ENCODE results near the gene ITPR1.
A peak's percentile ranks its signal among the peaks of the same experiment; 100 is the strongest.

ITPR1 gene

DNA sequence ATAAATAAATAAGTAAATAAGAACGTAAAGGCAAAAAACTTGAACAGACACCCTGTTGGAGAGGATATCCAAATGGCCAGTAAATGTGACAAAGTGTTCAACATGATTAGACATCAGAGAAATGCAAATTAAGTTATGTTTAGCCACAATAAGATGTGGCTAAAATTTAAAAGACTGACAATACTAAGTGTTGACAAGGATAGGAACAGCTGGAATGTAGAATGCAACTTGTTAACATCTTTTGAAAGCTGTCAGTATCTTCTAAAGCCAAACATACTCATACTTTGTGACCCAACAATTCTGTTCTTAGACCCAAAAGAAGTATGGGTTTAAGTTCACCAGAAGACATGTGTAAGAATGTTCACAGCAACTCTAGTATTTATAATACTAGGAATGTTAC lies 197.1 kb downstream of the ITPR1 start:
- no peak for DNase-seq

DNA sequence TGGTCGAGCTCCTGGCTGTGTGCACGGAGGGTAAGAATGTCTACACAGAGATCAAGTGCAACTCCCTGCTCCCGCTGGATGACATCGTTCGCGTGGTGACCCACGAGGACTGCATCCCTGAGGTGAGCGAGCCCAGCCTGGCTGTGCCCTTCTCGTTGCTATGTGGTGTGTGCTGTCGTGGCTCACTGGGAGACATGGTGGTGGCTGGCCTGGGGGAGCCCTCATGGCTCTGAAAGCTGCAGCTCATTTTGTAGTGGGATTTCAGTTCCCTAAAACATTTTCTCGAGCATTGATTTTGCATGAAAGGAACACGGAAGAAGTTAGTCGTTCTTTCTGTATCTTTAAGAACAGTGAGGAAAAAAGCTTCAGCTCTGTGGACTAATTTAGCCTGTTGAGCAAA lies 200.5 kb downstream of the ITPR1 start:
- DNase-seq = no peak

DNA sequence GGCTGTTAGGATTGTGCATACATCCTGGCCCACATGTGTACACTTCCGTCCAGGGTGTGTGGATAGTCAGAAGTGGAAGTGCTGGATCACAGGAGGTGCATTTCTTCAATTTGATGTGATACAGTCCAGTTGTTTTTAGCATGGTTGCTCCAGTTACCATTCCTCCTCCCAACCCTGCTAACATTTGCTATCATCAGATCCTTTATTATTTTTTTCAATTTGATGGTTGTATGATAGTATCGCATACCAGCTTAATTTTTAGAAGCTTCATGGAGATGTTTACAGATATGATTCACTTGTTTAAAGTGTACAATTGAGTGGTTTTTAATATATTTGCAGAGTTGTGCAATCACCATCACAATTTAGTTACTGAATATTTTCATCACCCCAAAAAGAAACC lies 202.7 kb downstream of the ITPR1 start:
- DNase-seq = no peak

DNA sequence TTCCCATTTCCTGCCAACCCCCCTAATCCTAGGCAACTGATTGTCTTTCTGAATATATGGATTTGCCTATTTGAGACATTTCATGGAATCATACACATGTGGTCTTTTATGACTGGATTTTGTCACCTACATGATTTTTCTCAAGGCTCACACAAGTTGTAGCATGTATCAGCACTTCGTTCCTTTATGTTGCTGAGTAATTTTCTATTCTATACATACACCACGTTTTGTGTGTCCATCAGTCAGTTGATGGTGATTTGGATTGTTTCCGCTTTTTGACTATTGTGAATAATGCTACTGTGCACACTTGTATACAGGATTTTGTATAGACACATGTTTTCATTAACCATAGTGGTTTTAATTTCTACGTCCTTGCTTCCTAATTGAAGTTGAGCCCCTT lies 203.1 kb downstream of the ITPR1 start:
- DNase-seq = no peak

DNA sequence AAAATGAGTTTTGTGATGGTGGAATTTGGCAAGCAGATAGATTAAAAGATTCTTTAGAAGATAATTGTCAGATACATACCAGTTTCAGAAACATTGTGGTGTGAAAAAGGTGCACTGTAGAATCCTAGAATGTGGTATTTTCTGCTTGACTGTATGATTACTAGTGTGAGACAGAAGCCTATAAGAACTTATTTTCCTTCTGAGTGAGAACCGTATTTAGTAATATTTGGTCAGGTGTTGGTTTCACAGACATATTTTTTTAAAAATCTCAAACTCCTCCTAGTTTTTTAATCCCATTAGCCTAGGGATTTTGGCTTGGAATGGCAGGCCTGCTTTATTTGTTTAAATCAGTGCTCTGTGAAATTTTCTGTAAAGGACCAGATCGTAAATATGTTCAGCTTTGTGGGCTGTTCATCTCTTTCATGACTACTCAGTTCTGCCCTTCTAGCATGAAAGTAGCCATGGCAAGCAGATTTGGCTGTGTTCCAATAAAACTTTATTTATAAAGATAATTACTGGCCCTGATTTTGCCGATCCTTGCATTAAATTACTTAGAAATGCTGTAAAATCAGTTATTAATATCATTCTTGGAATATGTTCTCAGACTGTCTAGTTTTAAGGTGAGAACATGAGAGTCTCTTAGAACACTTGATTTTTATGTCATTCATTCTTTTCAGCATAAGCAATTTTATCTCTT lies 205.1 kb downstream of the ITPR1 start:
- DNase-seq = no peak

DNA sequence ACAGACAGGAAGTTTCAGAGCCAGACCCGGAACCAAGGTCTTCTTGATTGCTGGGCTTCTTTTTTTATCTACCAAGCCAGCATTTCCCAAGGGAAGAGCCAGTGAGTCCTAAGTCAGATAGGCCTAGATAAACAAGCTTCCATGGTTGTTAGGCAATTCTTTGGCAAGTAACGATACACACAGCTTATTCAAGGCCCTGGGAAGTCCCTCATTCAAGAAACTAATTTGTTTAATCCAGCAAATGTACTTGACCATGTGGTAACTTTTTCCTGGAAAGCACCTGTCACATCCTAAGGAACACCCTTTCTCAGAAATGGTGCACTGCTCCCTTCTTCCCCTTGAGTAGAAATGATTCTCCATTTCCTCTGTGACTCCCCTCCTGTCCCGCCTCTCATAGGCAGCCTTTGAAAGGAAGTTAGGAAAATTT lies 209.9 kb downstream of the ITPR1 start:
- DNase-seq = no peak

DNA sequence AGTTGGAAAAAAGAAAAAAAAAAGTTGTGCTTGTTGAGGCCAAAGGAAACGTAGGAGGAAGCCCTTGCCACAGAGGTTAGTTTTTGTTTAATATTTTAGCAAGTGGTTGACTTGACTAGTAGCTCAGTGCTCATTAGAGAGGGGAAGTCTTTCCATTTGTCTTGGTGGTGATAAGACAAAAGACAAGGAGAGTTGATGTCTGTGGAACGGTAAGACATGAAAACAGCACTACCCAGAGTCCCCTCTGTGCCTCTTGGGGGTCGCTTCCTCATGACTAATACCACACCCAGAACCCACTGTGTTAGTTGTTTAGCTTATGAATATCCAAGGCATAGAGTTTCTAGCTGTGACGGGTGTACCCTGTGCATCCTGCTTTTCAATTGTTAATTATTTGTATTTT lies 211.4 kb downstream of the ITPR1 start:
- DNase-seq = no peak

DNA sequence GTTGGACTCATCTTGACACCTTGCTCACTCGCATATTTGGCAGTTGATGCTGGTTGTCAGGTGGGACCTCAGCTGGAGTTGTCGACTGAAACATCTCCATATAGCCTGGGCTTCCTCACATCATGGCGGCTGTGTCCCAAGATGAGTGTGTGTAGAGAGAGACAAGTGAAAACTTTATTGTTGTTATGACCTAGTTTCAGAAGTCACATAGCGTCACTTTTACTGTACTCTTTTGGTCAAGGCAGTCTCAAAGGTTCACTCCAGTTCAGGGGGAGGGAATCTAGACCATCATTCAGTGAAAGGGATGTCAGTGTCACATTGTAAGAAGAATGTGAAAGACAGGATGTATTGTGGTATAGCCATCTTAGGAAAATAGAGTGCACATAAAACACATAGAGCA lies 214.2 kb downstream of the ITPR1 start:
- DNase-seq = no peak

DNA sequence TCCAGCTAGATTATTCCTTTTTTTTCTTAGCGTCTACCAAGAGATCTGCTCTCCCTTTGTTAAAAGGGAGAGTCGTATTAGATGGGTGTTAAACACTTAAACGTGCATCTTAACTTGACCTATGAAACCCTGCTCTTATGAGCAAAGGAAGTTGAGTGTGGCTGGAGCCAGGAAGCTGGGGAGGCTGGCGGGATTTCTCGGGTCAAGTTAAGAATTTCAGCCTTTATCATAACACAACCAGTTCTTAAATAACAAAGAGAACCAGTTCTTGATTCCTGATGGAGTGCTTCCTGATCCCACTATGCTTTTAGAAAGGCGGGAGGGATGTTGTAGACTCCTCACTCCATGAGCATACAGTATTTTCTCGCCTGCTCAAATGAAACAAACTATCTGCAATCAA lies 215.1 kb downstream of the ITPR1 start:
- DNase-seq = no peak

DNA sequence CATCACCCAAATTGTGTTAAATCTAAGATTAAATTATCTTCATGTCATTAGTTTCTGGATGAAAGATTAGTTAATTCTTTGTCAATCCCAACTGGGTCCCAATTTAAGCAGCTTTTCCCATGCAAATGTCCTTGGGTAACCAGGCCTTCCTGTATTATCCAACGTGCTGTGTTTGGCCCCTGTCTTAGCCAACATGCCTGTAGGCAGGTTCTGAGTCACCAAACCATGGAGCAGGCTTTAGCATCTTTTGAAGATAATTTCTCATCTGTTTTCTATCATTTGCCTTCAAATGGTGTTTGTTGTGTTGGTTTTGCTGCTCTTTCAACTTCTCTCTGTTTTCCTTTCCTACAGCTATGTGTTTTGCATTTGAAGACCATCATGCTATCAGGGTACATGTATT lies 216.2 kb downstream of the ITPR1 start:
- DNase-seq = no peak

DNA sequence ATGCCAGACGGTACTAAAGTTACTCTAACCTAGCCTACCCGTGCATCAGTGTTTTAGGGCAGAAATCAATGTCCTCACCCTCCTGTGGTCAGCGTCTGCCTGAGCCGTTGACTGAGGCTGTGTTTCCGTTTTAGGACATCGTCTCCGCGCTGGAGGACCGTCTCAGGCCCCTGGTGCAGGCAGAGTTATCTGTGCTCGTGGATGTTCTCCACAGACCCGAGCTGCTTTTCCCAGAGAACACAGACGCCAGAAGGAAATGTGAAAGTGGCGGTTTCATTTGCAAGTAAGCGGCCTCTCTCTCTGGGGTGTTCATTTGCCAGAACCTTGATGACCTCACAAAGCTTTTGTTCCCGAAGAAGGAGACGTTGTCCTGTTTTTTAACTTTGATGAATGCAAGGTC lies 217.0 kb downstream of the ITPR1 start:
- DNase-seq = no peak

DNA sequence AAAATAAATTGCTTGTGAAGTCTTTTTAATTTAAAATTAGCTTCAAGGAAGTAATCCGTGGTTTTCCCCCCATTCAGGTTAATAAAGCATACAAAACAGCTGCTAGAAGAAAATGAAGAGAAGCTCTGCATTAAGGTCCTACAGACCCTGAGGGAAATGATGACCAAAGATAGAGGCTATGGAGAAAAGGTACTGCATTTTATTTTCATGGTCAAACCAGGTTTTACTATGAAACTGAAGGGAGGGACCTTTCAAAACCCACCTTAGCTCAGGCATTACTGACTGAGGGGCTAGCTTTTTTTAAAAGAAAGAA lies 218.5 kb downstream of the ITPR1 start:
- DNase-seq = no peak

DNA sequence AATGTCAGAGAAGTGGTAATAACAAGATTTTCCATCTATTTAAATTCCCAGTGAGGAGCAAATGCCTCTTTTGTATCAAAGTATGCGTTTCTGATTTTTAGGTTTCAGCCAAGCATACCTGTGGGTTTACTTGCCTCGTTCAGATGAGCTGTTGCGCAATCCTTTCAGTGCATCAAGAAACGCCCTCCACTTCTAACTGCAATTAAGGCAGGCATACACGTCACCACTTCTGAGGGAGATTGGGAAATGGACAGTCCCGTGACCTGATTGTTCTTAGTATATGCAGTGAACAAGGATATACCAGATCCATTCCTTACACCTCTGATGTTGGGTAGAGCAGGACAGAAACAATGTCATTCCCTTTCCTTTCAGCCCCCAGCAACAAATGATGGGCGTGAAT lies 219.0 kb downstream of the ITPR1 start:
- DNase-seq = no peak

DNA sequence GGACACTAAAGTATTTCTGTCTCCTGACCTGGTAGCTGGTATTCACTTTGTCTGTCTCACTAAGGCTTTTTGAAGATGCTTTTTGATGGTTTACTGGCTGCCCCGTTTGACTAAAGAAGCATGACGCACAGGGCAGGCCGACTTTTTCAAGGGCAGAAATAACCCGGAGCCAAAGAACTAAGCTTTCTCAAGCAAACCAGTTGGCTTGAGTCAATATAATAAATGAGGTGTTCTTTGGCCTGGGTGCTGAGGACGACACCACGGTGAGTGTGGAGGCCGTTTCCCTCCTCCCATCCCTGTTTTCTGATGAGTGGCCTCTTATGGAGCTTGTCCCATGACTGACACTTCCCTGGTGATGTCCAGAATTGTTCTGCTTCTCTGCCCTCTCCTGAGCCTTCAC lies 220.9 kb downstream of the ITPR1 start:
- no peak for DNase-seq

DNA sequence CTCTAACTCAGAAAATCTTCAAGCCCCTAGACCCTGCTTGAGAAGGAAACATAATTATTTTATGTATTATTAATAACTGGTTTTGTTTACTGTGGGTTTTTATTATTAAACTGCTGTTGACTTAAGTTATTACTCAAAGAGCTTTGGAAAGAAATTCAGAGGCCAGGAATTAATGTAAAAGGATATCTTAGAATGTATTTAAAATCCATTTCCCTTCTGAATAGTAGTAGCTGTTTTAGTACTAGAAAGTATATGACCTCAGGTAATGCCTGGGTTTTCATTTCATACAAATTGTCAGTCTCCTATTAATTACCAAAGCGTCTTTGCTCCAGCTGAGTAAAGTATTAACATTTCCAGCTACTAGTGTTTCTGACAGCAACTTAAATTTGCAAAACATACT lies 223.1 kb downstream of the ITPR1 start:
- DNase-seq = no peak

DNA sequence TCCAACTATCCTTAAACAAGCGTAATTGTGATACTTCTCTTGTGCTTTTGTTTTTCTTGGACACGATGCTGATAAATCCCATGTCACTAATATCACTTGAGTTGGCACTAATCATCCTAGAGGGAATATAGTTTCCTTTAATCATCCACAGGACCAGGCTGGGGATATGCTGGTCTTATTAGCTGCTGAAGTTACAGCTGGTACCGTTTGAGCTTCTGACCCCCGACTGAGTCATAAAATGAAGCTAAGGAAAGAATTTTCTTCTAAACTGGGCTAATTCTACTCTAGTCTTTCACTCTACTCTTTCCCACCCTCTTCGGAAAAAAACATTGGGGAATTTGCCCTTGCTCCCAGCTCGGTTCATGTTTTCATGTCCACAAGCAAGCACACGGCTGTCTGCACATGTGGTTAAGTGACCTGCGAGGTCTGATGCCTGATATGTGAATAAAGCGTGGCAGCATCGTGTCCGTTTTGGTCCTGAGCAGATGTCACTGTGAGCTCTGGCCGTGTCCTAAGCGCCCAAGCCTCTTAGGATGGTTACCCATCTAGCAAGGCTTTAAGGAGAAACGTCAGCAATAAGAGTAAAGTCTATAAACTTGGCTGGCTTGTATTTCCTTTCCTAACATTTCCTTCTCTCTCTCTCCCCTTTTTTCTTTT lies 223.7 kb downstream of the ITPR1 start:
- no peak for DNase-seq

DNA sequence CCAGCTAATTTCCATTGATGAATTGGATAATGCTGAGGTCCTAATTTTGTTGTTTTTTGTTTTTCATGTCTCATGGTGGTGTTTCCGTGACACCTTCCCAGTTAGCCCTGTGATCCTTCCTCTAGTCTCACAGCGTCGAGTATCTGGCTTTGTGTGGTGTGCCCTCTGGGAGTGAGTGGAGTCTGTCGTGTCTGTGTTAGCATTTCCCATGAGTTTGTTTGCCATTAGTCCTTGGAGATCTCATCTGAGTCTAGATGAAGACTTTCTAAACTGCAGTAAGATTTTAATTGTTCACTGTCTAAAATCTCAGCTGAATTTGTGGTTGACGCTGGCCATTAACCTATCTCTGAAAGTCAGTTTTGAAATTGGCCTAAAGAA lies 224.2 kb downstream of the ITPR1 start:
- no peak for DNase-seq

DNA sequence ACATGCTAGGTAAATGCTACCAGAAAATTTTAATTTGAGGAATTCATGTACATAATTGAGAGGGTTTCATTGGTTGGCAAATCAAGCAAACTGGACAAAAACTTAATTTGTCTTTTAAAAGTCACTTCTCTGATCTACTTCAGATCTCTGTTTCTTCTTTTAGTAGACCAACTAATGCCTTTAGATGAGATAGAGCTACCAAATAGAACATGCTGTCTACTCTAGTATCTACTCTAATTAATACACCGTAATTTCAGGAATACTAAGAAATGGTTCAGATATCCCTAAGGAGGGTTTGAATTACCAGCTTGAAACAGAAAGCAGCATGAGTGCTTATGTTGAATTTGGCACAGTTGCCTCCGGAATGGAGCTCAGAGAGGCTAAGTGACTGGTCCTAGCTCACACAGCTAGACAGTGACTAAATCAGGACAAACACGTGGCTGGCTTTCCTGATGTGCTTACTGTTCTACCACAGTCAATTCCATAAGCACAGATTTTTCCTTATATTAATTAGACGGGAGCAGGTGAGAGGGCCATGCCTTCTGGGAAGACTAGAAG lies 225.1 kb downstream of the ITPR1 start:
- DNase-seq = no peak

DNA sequence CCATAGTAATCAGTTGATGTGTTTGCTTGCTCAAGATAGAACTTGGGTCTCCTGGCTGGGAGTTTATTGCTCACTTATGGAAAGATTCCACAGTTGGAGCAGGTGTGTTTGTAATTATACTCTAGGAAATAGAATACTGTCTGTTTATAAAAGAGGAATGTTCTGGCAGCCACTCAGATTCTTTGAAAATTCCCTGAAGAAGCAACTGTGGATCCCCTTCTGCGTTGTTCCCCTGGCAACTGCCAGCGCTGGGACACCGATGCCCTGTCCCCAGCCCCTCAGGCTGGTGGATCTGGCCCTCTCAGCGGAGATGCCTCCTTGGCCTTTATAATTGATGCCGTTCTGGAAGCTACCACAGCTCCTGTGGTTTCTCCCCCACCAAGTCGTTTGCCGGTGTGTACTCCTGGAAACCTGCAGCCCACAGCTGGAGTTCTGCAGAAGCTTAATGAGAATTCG lies 225.9 kb downstream of the ITPR1 start:
- DNase-seq = no peak

DNA sequence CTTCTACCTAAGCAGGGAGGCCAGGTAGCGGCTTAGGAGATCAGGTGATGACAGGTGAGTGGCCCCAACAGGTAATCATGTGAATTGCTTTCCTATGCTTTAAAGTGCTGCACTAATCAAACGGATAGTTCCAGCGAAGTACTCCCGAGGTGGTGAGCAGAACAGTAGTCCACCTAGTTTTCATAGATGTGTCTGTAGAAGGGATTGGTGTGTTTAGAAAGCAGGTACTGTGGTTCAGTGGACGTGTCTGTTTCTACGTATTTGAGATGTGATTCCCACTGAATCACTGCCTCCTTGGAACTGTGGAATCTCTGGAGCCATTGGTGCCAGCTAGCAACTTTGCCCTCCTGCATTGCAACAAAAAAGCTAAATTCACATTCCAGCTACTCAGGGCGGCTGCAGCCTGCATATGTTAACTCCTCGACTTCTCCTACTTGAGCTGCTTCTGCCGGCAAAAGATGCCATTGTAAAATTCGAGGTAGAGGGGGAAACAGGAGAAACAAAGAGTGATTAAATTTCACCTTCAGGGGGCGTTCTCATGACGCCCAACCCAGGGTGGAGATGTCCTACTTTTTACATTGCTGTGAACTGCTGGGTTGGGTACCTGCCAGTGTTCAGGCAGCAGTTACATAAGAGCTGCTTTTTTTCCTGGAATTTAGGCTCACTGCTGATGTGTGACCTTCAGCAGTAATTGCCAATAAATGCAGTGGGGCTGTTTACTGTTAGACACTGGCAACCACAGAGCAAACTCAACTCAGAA lies 227.3 kb downstream of the ITPR1 start:
- DNase-seq = peak; percentile 75

DNA sequence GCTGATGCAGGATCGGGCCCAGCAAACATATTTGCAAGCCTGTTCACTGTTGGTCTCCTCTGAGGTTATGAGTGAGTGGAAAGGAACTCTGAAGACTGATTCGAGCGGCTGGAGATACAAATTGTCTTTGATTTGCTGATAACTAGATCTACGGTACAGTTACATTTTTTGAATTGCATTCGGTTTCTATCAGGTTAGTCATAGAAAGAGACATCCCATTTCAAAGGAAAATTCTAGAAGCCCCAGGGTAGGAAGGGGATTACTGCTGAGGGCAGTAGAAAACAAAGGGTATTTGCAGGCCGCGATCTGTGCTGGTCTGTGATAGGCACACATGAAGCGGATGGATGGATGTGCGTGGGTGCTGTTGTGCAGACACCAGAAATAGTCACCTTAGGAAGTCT lies 228.4 kb downstream of the ITPR1 start:
- no peak for DNase-seq

DNA sequence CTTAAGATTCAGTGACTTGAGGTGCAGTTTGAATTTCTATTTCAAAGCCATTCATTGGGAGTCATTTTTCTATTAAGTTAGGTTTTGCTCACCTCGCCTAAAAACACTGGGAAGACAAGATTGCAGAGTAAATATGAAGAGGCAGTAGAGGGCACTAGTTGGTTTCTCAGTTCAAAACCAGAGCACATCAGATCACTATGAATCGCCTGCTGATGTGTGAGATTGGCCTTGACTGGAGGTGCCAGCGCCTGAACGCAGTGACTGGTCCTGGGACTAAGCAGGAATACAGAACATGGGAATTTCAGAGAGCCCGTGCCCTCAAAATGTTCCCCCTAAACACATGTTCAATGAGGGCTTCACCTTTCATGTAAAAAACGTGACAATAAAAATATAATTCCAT lies 229.0 kb downstream of the ITPR1 start:
- peak; percentile 73 for DNase-seq

DNA sequence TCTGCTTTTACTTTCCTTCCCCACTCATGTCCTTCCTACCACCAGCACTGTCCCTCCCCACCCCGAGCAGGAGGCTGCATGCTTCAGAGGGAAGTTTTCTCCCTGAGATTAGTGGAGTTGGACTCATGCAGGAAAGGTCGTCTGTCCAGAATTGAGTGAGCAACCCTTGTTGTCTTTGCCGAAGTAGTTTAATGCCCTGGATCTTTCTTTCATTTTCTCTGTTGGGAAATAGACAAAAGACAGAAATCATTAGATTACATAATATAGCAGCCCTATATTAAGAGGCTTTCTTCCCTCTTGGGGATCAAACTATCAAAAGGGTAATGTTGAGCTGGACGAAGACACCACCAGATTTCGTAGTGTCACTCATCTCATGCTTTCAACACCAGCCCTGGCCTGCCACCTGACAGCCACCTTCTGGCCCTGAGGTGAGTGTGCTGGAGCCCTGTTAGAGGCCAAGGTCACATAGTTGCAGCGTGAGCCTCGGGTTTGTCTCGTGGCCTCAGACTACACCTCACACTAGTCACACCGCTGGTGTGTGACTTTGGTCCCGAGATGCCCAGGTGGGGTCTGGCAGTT lies 231.0 kb downstream of the ITPR1 start:
- no peak for DNase-seq

DNA sequence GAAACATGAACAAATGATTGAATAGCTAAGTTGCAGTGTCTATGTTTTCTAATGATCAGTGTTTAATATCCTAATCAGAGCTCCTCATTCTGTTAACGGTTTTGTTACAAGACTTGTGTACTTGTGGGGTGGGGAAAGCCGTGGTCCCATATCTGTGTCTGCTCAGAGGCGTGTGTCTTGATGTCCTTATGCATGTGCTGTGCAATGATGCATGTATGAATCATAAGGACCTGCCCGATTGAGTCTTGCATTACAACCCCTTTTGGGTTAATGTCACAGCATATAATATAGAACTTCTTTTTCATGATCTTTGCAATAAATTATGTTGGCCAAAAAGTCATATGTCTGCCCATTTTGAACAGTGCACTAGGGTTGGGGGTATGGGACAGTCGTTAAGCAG lies 233.4 kb downstream of the ITPR1 start:
- DNase-seq = no peak
